Adipocyte (in vitro differentiated cells): ENCODE results near the gene CHERP.

Source experiments
- DNase-seq: peaks from one replicate; pipeline ENCODE4 v3.0.0-alpha.2; 2015; ENCODE audit warnings: low read depth
- H3K27me3 ChIP-seq: replicated peaks from 2 replicates; pipeline ENCODE4 v1.7.0; 2013; ENCODE audit warnings: mild to moderate bottlenecking, low read length, moderate library complexity; ENCODE audit not compliant: control insufficient read depth, insufficient read depth
- H3K36me3 ChIP-seq: 2 replicates; pipeline ENCODE4 v1.7.0; 2013; ENCODE audit warnings: low read length, mild to moderate bottlenecking, moderate library complexity; ENCODE audit not compliant: control insufficient read depth, insufficient read depth, severe bottlenecking
- H3K4me1 ChIP-seq: 2 replicates; pipeline ENCODE4 v1.7.0; 2013; ENCODE audit warnings: mild to moderate bottlenecking, low read length, moderate library complexity; ENCODE audit not compliant: control insufficient read depth, insufficient read depth
- H3K4me3 ChIP-seq: 2 replicates; pipeline ENCODE4 v1.7.0; 2013; ENCODE audit warnings: mild to moderate bottlenecking, low read length, moderate library complexity
- H3K9ac ChIP-seq: 2 replicates; pipeline ENCODE4 v1.7.0; 2013; ENCODE audit warnings: mild to moderate bottlenecking, low read length, moderate library complexity
- H3K9me3 ChIP-seq: 2 replicates; pipeline ENCODE4 v1.7.0; 2013; ENCODE audit warnings: mild to moderate bottlenecking, low read length, moderate library complexity; ENCODE audit not compliant: control insufficient read depth

Gene CHERP

GRCh38 chr19:16575282-16575681 lies 33.0 kb upstream of the CHERP start:
- no peaks in the 10 kb centered on the region for H3K27me3 ChIP-seq
- peaks cover 42% of the 10 kb centered on the region for H3K36me3 ChIP-seq
- H3K4me1 ChIP-seq, result peaks cover 26% of the 10 kb centered on the region
- no peaks in the 10 kb centered on the region for H3K9me3 ChIP-seq
- no peak overlapping the region for H3K4me3 ChIP-seq
- no peak overlapping the region for H3K9ac ChIP-seq
- no peak for DNase-seq

GRCh38 chr19:16573925-16574324 lies 31.7 kb upstream of the CHERP start:
- H3K27me3 ChIP-seq, result no peaks in the 10 kb centered on the region
- no peaks in the 10 kb centered on the region for H3K9me3 ChIP-seq
- peaks cover 46% of the 10 kb centered on the region for H3K36me3 ChIP-seq
- H3K4me3 ChIP-seq, result peak overlapping the region; percentile 99
- H3K4me1 ChIP-seq, result peaks cover 28% of the 10 kb centered on the region
- H3K9ac ChIP-seq, result peak overlapping the region; percentile 94
- no peak for DNase-seq

DNA sequence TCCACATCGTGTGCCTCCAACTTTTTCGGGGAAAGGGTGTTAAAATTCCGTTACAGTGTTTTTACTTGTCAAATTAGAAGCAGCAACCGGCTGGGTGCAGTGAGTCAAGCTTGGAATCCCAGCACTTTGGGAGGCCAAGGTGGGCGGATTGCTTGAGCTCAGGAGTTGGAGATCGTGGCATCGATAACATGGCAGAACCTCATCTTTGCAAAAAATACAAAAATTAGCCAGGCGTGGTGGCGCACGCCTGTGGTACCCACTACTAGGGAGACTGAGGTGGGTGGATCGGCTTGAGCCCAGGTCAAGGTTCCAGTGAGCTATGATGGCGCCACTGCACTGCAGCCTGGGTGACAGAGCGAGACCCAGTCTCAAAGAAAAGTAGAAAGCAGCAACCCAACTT lies 31.1 kb upstream of the CHERP start:
- Histone ChIP-seq H3K27me3 (no peaks in the 10 kb centered on the region), H3K36me3 (peaks cover 45% of the 10 kb centered on the region)

GRCh38 chr19:16572332-16573211 lies 30.3 kb upstream of the CHERP start, which contains the start of gene SLC35E1:
Gene SLC35E1 (minus strand): TSS chr19:16572415. CDS start chr19:16572364, 51 bp downstream.
- peak; percentile 98 for DNase-seq
- no peaks in the 10 kb centered on the region for H3K9me3 ChIP-seq
- peaks cover 44% of the 10 kb centered on the region for H3K36me3 ChIP-seq
- peaks cover 28% of the 10 kb centered on the region for H3K4me1 ChIP-seq
- peak within 1 kb of the TSS; percentile 94 for H3K9ac ChIP-seq
- H3K4me3 ChIP-seq, result peak within 1 kb of the TSS; percentile 99
- H3K27me3 ChIP-seq, result no peaks in the 10 kb centered on the region

More for the DNA sequence above, 31.1 kb upstream of the CHERP start:
- Histone ChIP-seq H3K4me3 (peak overlapping the region; percentile 99), H3K9ac (peak overlapping the region; percentile 94), H3K9me3 (no peaks in the 10 kb centered on the region), H3K4me1 (peaks cover 28% of the 10 kb centered on the region)
- DNase-seq, result no peak

- H3K36me3 ChIP-seq, result peaks cover 46% of the 10 kb centered on the region
- peaks cover 28% of the 10 kb centered on the region for H3K4me1 ChIP-seq
- peak overlapping the region; percentile 92 for H3K9ac ChIP-seq
- peak overlapping the region; percentile 99 for H3K4me3 ChIP-seq
- no peaks in the 10 kb centered on the region for H3K9me3 ChIP-seq
- no peaks in the 10 kb centered on the region for H3K27me3 ChIP-seq
- DNase-seq, result peak; percentile 57
Measured at GRCh38 chr19:16571822-16572331, 29.6 kb upstream of the CHERP start.

- Histone ChIP-seq H3K4me1 (peaks cover 27% of the 10 kb centered on the region), H3K36me3 (peaks cover 46% of the 10 kb centered on the region), H3K9ac (peak overlapping the region; percentile 92), H3K27me3 (no peaks in the 10 kb centered on the region), H3K9me3 (no peaks in the 10 kb centered on the region), H3K4me3 (peak overlapping the region; percentile 99)
- peak; percentile 33 for DNase-seq
Measured at GRCh38 chr19:16571283-16571682, 29.0 kb upstream of the CHERP start.

DNA sequence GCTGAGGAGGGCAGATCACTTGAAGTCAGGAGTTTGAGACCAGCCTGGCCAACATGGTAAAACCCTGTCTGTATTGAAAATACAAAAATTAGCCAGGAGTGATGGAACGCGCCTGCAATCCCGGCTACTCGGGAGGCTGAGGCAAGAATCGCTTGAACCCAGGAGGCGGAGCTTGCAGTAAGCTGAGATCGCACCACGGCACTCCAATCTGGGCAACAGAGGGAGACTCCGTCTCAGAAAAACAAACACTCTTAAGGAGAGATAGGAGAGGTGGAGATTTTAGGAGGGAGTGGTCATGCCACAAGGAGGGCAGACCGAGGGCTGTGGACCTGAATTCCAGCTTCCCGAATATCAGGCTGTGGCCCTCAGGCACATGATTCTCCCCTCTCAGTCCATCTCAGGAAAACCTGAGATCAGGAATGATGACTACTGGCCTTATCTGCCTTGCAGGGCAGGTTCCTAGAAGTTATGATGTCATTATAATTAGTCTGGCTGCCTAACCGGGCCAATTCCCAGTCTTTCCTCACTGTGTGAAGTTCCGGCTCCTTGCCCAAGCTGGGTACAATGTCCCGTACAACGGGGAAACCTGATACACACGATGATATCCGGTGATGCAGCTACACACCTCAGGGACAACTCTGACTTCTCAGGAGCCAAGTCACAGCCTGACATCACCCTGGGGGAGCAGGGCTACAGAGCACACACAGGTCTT lies 27.5 kb upstream of the CHERP start:
- Histone ChIP-seq H3K9me3 (no peaks in the 10 kb centered on the region), H3K4me1 (peaks cover 23% of the 10 kb centered on the region), H3K9ac (no peak overlapping the region), H3K4me3 (no peak overlapping the region), H3K36me3 (peaks cover 40% of the 10 kb centered on the region), H3K27me3 (no peaks in the 10 kb centered on the region)
- DNase-seq, result no peak

DNA sequence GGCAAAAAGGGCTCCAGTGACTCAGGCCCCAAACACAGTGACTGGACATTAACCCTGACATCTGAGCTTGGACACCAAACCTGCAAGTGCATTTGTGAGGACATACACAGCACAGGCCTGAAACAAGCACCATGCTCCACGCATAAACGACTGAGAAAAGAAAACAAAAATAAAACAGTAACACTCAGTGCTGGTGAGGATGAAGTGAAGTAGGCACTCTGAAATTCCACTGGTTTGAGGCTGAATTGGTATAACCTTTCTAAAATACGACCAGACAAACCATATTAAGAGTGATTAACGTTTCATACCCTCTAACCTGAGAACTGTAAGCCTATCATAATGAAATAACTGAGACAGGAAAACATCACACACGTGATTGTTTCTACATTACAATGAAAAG lies 24.5 kb upstream of the CHERP start:
- Histone ChIP-seq H3K4me3 (no peak overlapping the region), H3K9ac (no peak overlapping the region), H3K27me3 (no peaks in the 10 kb centered on the region), H3K4me1 (peaks cover 11% of the 10 kb centered on the region), H3K36me3 (peaks cover 62% of the 10 kb centered on the region), H3K9me3 (no peaks in the 10 kb centered on the region)
- no peak for DNase-seq

DNA sequence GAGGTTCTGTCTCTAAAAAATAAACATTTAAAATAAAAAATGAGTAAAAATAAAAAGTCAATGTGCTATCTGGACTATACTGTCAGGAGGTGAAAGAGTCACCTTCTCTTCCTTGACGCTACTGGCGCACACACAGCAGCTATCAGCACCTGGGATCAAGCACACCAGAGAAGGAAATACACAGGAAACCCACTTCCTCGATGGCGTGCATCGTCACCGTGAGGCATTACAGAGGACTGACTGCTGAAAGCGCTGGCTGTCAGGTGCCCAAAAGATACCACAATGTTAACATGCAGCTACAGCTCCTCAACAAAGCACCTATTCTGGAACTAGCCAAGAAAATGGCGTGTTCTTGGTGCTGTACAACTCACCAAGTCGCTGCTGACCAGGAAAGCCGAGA lies 23.9 kb upstream of the CHERP start:
- H3K4me3 ChIP-seq, result no peak overlapping the region
- no peak overlapping the region for H3K9ac ChIP-seq
- peaks cover 6% of the 10 kb centered on the region for H3K4me1 ChIP-seq
- DNase-seq, result no peak
- H3K27me3 ChIP-seq, result no peaks in the 10 kb centered on the region
- peaks cover 67% of the 10 kb centered on the region for H3K36me3 ChIP-seq
- H3K9me3 ChIP-seq, result no peaks in the 10 kb centered on the region

- peaks cover 69% of the 10 kb centered on the region for H3K36me3 ChIP-seq
Measured at GRCh38 chr19:16564842-16565241, 22.6 kb upstream of the CHERP start.

DNA sequence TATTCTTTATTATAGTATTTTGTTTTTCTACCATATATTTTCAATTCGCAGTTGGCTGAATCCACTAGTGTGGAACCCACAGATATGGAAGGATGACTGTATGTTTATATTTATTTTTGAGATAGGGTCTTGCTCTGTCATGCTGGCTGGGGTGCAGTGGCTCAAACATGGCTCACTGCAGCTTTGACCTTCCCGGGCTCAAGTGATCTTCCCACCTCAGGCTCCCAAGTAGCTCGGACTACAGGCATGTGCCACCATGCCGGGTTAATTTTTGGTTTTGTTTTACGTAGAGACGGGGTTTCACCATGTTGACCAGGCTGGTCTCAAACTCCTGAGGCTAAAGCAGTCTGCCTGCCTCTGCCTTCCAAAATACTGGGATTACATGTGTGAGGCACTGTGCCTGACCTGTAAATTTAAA lies 20.4 kb upstream of the CHERP start:
- H3K9ac ChIP-seq, result no peak overlapping the region
- H3K9me3 ChIP-seq, result no peaks in the 10 kb centered on the region
- H3K4me3 ChIP-seq, result no peak overlapping the region
- DNase-seq, result no peak
- H3K36me3 ChIP-seq, result peaks cover 76% of the 10 kb centered on the region
- H3K27me3 ChIP-seq, result no peaks in the 10 kb centered on the region
- no peaks in the 10 kb centered on the region for H3K4me1 ChIP-seq

More at GRCh38 chr19:16564842-16565241, 22.6 kb upstream of the CHERP start:
- H3K9me3 ChIP-seq, result no peaks in the 10 kb centered on the region
- H3K4me1 ChIP-seq, result no peaks in the 10 kb centered on the region
- no peak overlapping the region for H3K9ac ChIP-seq
- H3K27me3 ChIP-seq, result no peaks in the 10 kb centered on the region
- H3K4me3 ChIP-seq, result no peak overlapping the region
- DNase-seq, result no peak
